Endothelial cell of umbilical vein (primary cell): ENCODE data around the gene UBE4B. TPM values are rescaled to one million over a fixed set of nuclear protein-coding genes. Genes with fewer than 3 reads are reported as not detected.

ENCODE experiments used
- BruUV-seq: library from RNA; stranded (reverse); fragments of 400-500 nt; replicated peaks from 2 replicates; lab custom pipeline; 2021; lab: Mats Ljungman, UMichigan
- CTCF ChIA-PET: fragments of 300-600, 350-600 bp; sonication (Branson Sonifier 250); formaldehyde crosslinking; loops from one replicate; lab custom pipeline; 2021; ENCODE audit warnings: antibody characterized with exemption, inconsistent platforms; lab: Charles Lee
- POLR2A ChIA-PET: fragments of 300-600, 350-600 bp; sonication (Branson Sonifier 250); formaldehyde crosslinking; loops from one replicate; lab custom pipeline; 2021; ENCODE audit warnings: antibody characterized with exemption, inconsistent platforms; lab: Charles Lee
- DNase-seq: peaks from one replicate; pipeline ENCODE4 v3.0.0-alpha.2; 2011; ENCODE audit warnings: low read depth, low spot score
- FAIRE-seq: peaks from 2 replicates; lab custom pipeline; 2011; peaks lifted over from hg19 to GRCh38; lab: Jason Lieb, UNC
- H2AFZ ChIP-seq: 2 replicates; pipeline ENCODE4 v1.6.0; 2012; ENCODE audit warnings: low read depth, low read length, control low read depth, inconsistent platforms
- H3K27ac ChIP-seq: 2 replicates; pipeline ENCODE4 v1.5.1; 2011; ENCODE audit warnings: low read depth, mild to moderate bottlenecking, control low read depth, low read length, moderate library complexity; ENCODE audit not compliant: insufficient read depth
- H3K27me3 ChIP-seq, 2 experiments: 2 replicates each; pipeline versions ENCODE4 v1.6.0 to v1.6.1; 2011; ENCODE audit warnings: low read length in 2 of 2, mixed read lengths in 1 of 2; ENCODE audit not compliant: control insufficient read depth in 2 of 2, insufficient read depth in 2 of 2
- H3K36me3 ChIP-seq, 2 experiments: 2 replicates in 1 of 2; 3 replicates in 1 of 2; pipeline ENCODE4 v1.5.1; 2011; ENCODE audit warnings: low read length in 2 of 2, mild to moderate bottlenecking in 1 of 2, moderate library complexity in 1 of 2; ENCODE audit not compliant: control insufficient read depth in 2 of 2, insufficient read depth in 2 of 2; ENCODE audit errors: extremely low read depth in 1 of 2
- H3K4me1 ChIP-seq: 3 replicates; pipeline ENCODE4 v1.5.1; 2011; ENCODE audit warnings: mild to moderate bottlenecking, low read length; ENCODE audit not compliant: control insufficient read depth, insufficient read depth; ENCODE audit errors: extremely low read depth
- H3K4me2 ChIP-seq: 2 replicates; pipeline ENCODE4 v1.6.1; 2011; ENCODE audit warnings: low read length, control low read depth, mixed read lengths; ENCODE audit not compliant: insufficient read depth
- H3K4me3 ChIP-seq, 3 experiments: fragments of 200-600 bp in 1 of 3; sonication (generic), shearing (Covaris generic) in 1 of 3; replicated peaks in 1 of 3; 2 replicates each; pipeline ENCODE4 v1.5.1; 2011 to 2016; ENCODE audit warnings: control low read depth in 3 of 3, low read length in 3 of 3, mild to moderate bottlenecking in 2 of 3, inconsistent platforms in 1 of 3, low read depth in 1 of 3, moderate library complexity in 1 of 3; ENCODE audit not compliant: insufficient read depth in 1 of 3
- H3K79me2 ChIP-seq: 2 replicates; pipeline ENCODE4 v1.6.0; 2012; ENCODE audit warnings: low read length, inconsistent platforms; ENCODE audit not compliant: control insufficient read depth, insufficient read depth
- H3K9ac ChIP-seq: replicated peaks from 2 replicates; pipeline ENCODE3; 2011; ENCODE audit warnings: low read length, control low read depth; ENCODE audit not compliant: insufficient read depth; ENCODE audit errors: extremely low read depth
- H3K9me1 ChIP-seq: replicated peaks from 3 replicates; pipeline ENCODE4 v1.6.0; 2011; ENCODE audit warnings: mild to moderate bottlenecking, low read length; ENCODE audit not compliant: control insufficient read depth, insufficient read depth; ENCODE audit errors: extremely low read depth
- H3K9me3 ChIP-seq: replicated peaks from 2 replicates; pipeline ENCODE4 v1.5.1; 2012; ENCODE audit warnings: low read length, inconsistent platforms; ENCODE audit not compliant: control insufficient read depth, insufficient read depth
- H4K20me1 ChIP-seq: replicated peaks from 2 replicates; pipeline ENCODE3; 2011; ENCODE audit warnings: mild to moderate bottlenecking, low read length; ENCODE audit not compliant: control insufficient read depth, insufficient read depth; ENCODE audit errors: extremely low read depth
- CTCF ChIP-seq, 2 donors: IDR thresholded peaks; 1 replicate in 1 of 2; 2 replicates in 1 of 2; pipeline ENCODE4 v1.5.1; 2011; ENCODE audit warnings: low read length in 2 of 2, mild to moderate bottlenecking in 2 of 2, moderate library complexity in 2 of 2, control low read depth in 1 of 2, inconsistent platforms in 1 of 2, low read depth in 1 of 2; ENCODE audit not compliant: insufficient read depth in 1 of 2; ENCODE audit errors: extremely low read depth in 1 of 2
- EZH2 ChIP-seq: IDR thresholded peaks from 2 replicates; pipeline ENCODE4 v1.6.1; 2012; ENCODE audit warnings: borderline replicate concordance, low read depth, mild to moderate bottlenecking, moderate library complexity, low read length, inconsistent platforms; ENCODE audit not compliant: severe bottlenecking
- FOS ChIP-seq: IDR thresholded peaks from 2 replicates; pipeline ENCODE4 v1.6.1; 2011; ENCODE audit warnings: mild to moderate bottlenecking, low read length, moderate library complexity, borderline replicate concordance; ENCODE audit not compliant: insufficient read depth
- GATA2 ChIP-seq: IDR thresholded peaks from 2 replicates; pipeline ENCODE4 v1.7.0; 2011; ENCODE audit warnings: low read depth, mild to moderate bottlenecking, moderate library complexity, mixed read lengths, low read length; ENCODE audit not compliant: insufficient read length, insufficient read depth
- JUN ChIP-seq: IDR thresholded peaks from 2 replicates; pipeline ENCODE4 v1.6.1; 2011; ENCODE audit warnings: borderline replicate concordance, low read depth; ENCODE audit not compliant: insufficient read length, insufficient read depth
- MAX ChIP-seq: IDR thresholded peaks from 2 replicates; pipeline ENCODE4 v1.6.1; 2011; ENCODE audit not compliant: insufficient read depth, insufficient read length
- MYC ChIP-seq: IDR thresholded peaks from one replicate; pipeline ENCODE4 v1.6.1; 2011; ENCODE audit warnings: mild to moderate bottlenecking, low read depth, low read length
- POLR2A ChIP-seq: IDR thresholded peaks from 2 replicates; pipeline ENCODE4 v1.6.1; 2012; ENCODE audit warnings: low read depth, mild to moderate bottlenecking, control low read depth, low read length
- POLR2AphosphoS5 ChIP-seq: IDR thresholded peaks from 2 replicates; pipeline ENCODE4 v1.6.1; 2012; ENCODE audit warnings: low read depth, mild to moderate bottlenecking, control low read depth, low read length, moderate library complexity; ENCODE audit not compliant: insufficient read depth
- dilution Hi-C: fragments of 300-500 bp; cut with MboI; formaldehyde crosslinking; loops from one replicate; pipeline ENCODE4 v1.15.0; 2019; ENCODE audit warnings: low sequenced_read_pairs; ENCODE audit not compliant: extremely low pct_ligation_motif_present
- intact Hi-C: fragments of 100-400 bp; cut with micrococcal nuclease; formaldehyde crosslinking; loops from one replicate; pipeline ENCODE4 v1.10.0; 2022
- polyA plus RNA-seq, 4 experiments: library from polyadenylated mRNA; depleted of rRNA in 3 of 4; stranded (reverse) in 3 of 4; unstranded in 1 of 4; fragments of >200 nt; gene quantifications; 2 replicates each; pipeline versions ENCODE4 v1.2.1 to v1.2.3, GENCODE V29; 2011 to 2012; ENCODE audit warnings: missing spikeins in 1 of 4
- total RNA-seq: library from RNA; stranded (reverse); gene quantifications from 2 replicates; pipeline ENCODE4 v1.2.3, GENCODE V29; 2021

Gene UBE4B
- total and polyA plus RNA-seq, 2 donors (not counting 3 experiments of a cell fraction or from before 2014, with no cell fraction given), result 17.8 to 54.5 TPM

- dilution Hi-C loops, result no loop called here
- CTCF ChIA-PET, result no interaction called here
Measured at GRCh38 chr1:10075732-10076131, 43.0 kb downstream of the UBE4B start.

More at GRCh38 chr1:10075732-10076131, 43.0 kb downstream of the UBE4B start:
- peaks cover 6% of the 10 kb centered on the region for H3K79me2 ChIP-seq
- H3K36me3 ChIP-seq, result no peaks in the 10 kb centered on the region
- no peak overlapping the region for H3K27ac ChIP-seq
- TF ChIP-seq JUN, result no peak
- TF ChIP-seq EZH2, result no peak
- no peak for TF ChIP-seq POLR2A
- no peak for TF ChIP-seq MYC
- TF ChIP-seq MAX, result no peak
- no peak for TF ChIP-seq GATA2
- TF ChIP-seq POLR2AphosphoS5, result no peak
- no peak for TF ChIP-seq CTCF (IDR thresholded peaks at IDR 0.05; ENCODE audit: extremely low read depth in 1 of 2, insufficient read depth in 1 of 2, low read depth in 1 of 2, low read length in 2 of 2)
- no peak for TF ChIP-seq FOS
- no peak overlapping the region for H3K4me2 ChIP-seq
- FAIRE-seq (no peak), DNase-seq (no peak)
- no peaks in the 10 kb centered on the region for H3K27me3 ChIP-seq
- peaks cover 4% of the 10 kb centered on the region for H3K4me1 ChIP-seq
- BruUV-seq, result no TSS peak
- H3K9me1 ChIP-seq, result no peaks in the 10 kb centered on the region
- H2AFZ ChIP-seq, result no peak overlapping the region
- intact Hi-C loops, result no loop called here
- no peak overlapping the region for H3K4me3 ChIP-seq
- POLR2A ChIA-PET, result no interaction called here
- no peak overlapping the region for H3K9ac ChIP-seq
- H4K20me1 ChIP-seq, result no peaks in the 10 kb centered on the region
- no peaks in the 10 kb centered on the region for H3K9me3 ChIP-seq
